ENCODE data around the gene VSIG10L. TPM values are rescaled to one million over a fixed set of nuclear protein-coding genes. Genes with fewer than 3 reads are reported as not detected.
A peak's percentile ranks its signal among the peaks of the same experiment; 100 is the strongest.

VSIG10L gene
- total RNA-seq, 1 experiment from 2014 or later = 4.6 TPM

DNA sequence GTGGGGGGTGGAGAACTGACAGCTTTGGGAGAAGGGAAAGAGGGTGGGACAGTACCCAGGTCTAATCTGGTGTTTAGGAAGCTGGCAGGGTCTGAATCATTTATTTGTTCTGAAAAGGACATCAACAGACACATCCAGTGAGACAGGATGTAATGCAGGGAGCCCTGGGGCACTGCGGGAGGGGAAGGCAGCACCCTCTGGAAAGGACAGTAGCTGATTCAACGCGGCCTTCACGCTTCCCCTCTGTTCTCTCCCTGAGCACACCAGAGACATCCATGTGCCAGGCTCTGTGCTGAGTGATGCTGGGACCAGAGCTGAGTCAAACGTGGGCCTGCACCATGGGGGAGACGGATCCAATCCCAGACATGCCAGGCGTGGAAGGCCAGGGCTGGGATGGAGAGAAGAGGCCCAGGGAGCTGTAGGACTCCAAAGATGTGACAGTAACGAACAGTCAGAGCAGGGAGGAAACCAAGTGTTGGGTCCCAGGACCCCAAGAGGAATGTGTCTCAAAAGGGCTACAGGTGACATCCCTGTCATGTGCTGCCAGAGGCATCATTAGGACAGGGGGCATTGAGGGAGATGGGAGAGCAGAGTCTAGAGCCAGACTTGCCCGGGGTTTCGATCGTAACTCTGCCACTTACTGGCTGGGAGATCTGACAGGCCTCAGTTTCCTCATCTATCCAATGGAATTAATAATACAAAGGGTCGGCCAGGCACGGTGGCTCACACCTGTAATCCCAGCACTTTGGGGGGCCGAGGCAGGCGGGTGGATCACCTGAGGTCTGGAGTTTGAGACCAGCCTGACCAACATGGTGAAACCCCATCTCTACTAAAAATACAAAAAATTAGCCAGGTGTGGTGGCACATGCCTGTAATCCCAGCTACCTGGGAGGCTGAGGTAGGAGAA is 22.5 kb upstream of the VSIG10L start:
- CTCF ChIA-PET = interaction anchor here (0.8 kb wide), 1 partner anchor 25 kb away, joined by 4 read pairs; no protein-coding TSS in a partner anchor
- H3K4me2 ChIP-seq (ENCODE audit: low read length) = peak overlapping the region; percentile 30
- H2AFZ ChIP-seq (ENCODE audit: low read depth, low read length, poor library complexity, severe bottlenecking) = no peak overlapping the region
- peaks cover 42 to 67% of the 10 kb centered on the region in 2 experiments for H3K4me1 ChIP-seq (ENCODE audit: control insufficient read depth in 1 of 2, insufficient read depth in 2 of 2, low read length in 2 of 2)
- no peaks in the 10 kb centered on the region for H3K9me3 ChIP-seq (ENCODE audit: control insufficient read depth in 1 of 2, insufficient read depth in 1 of 2, low read depth in 1 of 2, low read length in 2 of 2)
- no peak for DNase-seq (ENCODE audit: low read depth, low spot score)
- peak overlapping the region; percentile 53; the same call in 1 of the 2 replicates for H3K9ac ChIP-seq (ENCODE audit: low read length)
- no peaks in the 10 kb centered on the region for H4K20me1 ChIP-seq (ENCODE audit: insufficient read depth)
- TF ChIP-seq POLR2A (IDR thresholded peaks at IDR 0.05; ENCODE audit: borderline replicate concordance, extremely low read depth, insufficient read depth, insufficient read length) = no peak
- TF ChIP-seq FOSL1 (IDR thresholded peaks at IDR 0.05; ENCODE audit: low read depth) = no peak
- no peak for TF ChIP-seq MAX (IDR thresholded peaks at IDR 0.05)
- TF ChIP-seq CBX3 (IDR thresholded peaks at IDR 0.05; ENCODE audit: low read depth) = no peak
- no peak for TF ChIP-seq CEBPB (IDR thresholded peaks at IDR 0.05; ENCODE audit: low read depth)
- TF ChIP-seq, protein P1, sequence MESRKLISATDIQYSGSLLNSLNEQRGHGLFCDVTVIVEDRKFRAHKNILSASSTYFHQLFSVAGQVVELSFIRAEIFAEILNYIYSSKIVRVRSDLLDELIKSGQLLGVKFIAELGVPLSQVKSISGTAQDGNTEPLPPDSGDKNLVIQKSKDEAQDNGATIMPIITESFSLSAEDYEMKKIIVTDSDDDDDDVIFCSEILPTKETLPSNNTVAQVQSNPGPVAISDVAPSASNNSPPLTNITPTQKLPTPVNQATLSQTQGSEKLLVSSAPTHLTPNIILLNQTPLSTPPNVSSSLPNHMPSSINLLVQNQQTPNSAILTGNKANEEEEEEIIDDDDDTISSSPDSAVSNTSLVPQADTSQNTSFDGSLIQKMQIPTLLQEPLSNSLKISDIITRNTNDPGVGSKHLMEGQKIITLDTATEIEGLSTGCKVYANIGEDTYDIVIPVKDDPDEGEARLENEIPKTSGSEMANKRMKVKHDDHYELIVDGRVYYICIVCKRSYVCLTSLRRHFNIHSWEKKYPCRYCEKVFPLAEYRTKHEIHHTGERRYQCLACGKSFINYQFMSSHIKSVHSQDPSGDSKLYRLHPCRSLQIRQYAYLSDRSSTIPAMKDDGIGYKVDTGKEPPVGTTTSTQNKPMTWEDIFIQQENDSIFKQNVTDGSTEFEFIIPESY (IDR thresholded peaks at IDR 0.05; ENCODE audit: extremely low read depth, insufficient replicate concordance, low read length) = no peak
- no peak for TF ChIP-seq TCF7L2 (IDR thresholded peaks at IDR 0.05; ENCODE audit: borderline replicate concordance, extremely low read depth, insufficient read depth, insufficient read length)
- no peak for TF ChIP-seq CTCF (IDR thresholded peaks at IDR 0.05 in 2 of 3, conservative IDR thresholded peaks at IDR 0.05 in 1 of 3; ENCODE audit: borderline replicate concordance in 1 of 3, insufficient read depth in 1 of 3, low read depth in 2 of 3, low read length in 2 of 3)
- TF ChIP-seq EZH2phosphoT487 (IDR thresholded peaks at IDR 0.05; ENCODE audit: borderline replicate concordance) = no peak
- TF ChIP-seq JUND (IDR thresholded peaks at IDR 0.05) = no peak
- no peak for TF ChIP-seq EGR1 (IDR thresholded peaks at IDR 0.05; ENCODE audit: low read depth)
- TF ChIP-seq EZH2 (IDR thresholded peaks at IDR 0.05) = no peak
- TF ChIP-seq POLR2AphosphoS5 (IDR thresholded peaks at IDR 0.05; ENCODE audit: low read depth, low read length) = no peak
- no peak for TF ChIP-seq SP1 (IDR thresholded peaks at IDR 0.05; ENCODE audit: low read depth)
- no peak for TF ChIP-seq ZNF274 (IDR thresholded peaks at IDR 0.05; ENCODE audit: low read depth, low read length)
- no peak for TF ChIP-seq ZFX (IDR thresholded peaks at IDR 0.05)
- TF ChIP-seq REST (IDR thresholded peaks at IDR 0.05; ENCODE audit: low read depth) = no peak
- TF ChIP-seq, protein P2, sequence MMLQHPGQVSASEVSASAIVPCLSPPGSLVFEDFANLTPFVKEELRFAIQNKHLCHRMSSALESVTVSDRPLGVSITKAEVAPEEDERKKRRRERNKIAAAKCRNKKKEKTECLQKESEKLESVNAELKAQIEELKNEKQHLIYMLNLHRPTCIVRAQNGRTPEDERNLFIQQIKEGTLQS (IDR thresholded peaks at IDR 0.05) = no peak
- TF ChIP-seq RAD21 (IDR thresholded peaks at IDR 0.05; ENCODE audit: low read depth) = no peak
- H3K27ac ChIP-seq (ENCODE audit: low read depth, low read length) = no peak overlapping the region; the same call in 1 of the 2 replicates
- no TSS peak for BruUV-seq (replicated peaks)
- H3K27me3 ChIP-seq (ENCODE audit: insufficient read depth, low read length) = no peaks in the 10 kb centered on the region
- no peaks in the 10 kb centered on the region for H3K9me2 ChIP-seq (ENCODE audit: insufficient read depth)
- no peak for ATAC-seq
- POLR2A ChIA-PET = interaction anchor here (1.2 kb wide), 1 partner anchor 25 kb away, joined by 3 read pairs; no protein-coding TSS in a partner anchor
- RAD21 ChIA-PET (ENCODE audit: low non-redundant PET in 1 of 2, low total read pairs in 2 of 2, uncharacterized antibody in 2 of 2, unreplicated experiment in 2 of 2) = interaction anchor here in 1 of 2 experiments (0.5 kb wide), 1 partner anchor 16 kb away, joined by 4 read pairs; no protein-coding TSS in a partner anchor
- intact Hi-C loops (cut with micrococcal nuclease) = no loop called here
- H3K4me3 ChIP-seq (replicated peaks in 1 of 2; ENCODE audit: low read depth in 1 of 2, low read length in 2 of 2) = no peak overlapping the region
- peaks cover 54% of the 10 kb centered on the region for H3K79me2 ChIP-seq (ENCODE audit: insufficient read depth, low read length)
- H3K36me3 ChIP-seq (ENCODE audit: control insufficient read depth in 1 of 2, insufficient read depth in 2 of 2, low read length in 2 of 2) = no peaks in the 10 kb centered on the region

All from HCT116 (cell line).